K562 (cell line): Measurements from ENCODE around the gene YPEL5. TPM values are rescaled to one million over a fixed set of nuclear protein-coding genes. Genes with fewer than 3 reads are reported as not detected.

ENCODE experiments used
- ASH1L ChIP-seq: fragments of 450-650 bp; IDR thresholded peaks from 2 replicates; pipeline ENCODE4 v1.6.1; 2018; ENCODE audit warnings: borderline replicate concordance, mild to moderate bottlenecking, low read depth; ENCODE audit not compliant: partially characterized antibody
- BRCA1 ChIP-seq, 2 experiments: fragments of 450-650 bp in 1 of 2; sonication (generic) in 1 of 2; formaldehyde crosslinking in 1 of 2; IDR thresholded peaks; 2 replicates each; pipeline versions ENCODE4 v1.5.0 to v1.6.1; 2017 to 2020; ENCODE audit warnings: mild to moderate bottlenecking in 1 of 2, missing genetic modification reagents in 1 of 2
- CEBPG ChIP-seq, 3 experiments: fragments of 200-800 bp in 1 of 3; sonication (Bioruptor generic) in 1 of 3; sonication (generic) in 1 of 3; formaldehyde crosslinking in 1 of 3; IDR thresholded peaks in 2 of 3; conservative IDR thresholded peaks in 1 of 3; 2 replicates each; pipeline versions ENCODE4 v1.6.1 to v1.8.0; 2016 to 2022; ENCODE audit warnings: missing compliant biosample characterization in 2 of 3, missing genetic modification characterization in 2 of 3, mild to moderate bottlenecking in 1 of 3, missing genetic modification reagents in 1 of 3
- ETV5 ChIP-seq: sonication (generic); formaldehyde crosslinking; IDR thresholded peaks from 2 replicates; pipeline ENCODE4 v1.4.0; 2020; ENCODE audit warnings: low read depth, mild to moderate bottlenecking, missing genetic modification reagents
- FOXJ2 ChIP-seq: fragments of 200-800 bp; sonication (Bioruptor generic); IDR thresholded peaks from 2 replicates; pipeline ENCODE4 v1.6.1; 2016; ENCODE audit warnings: missing genetic modification characterization, missing compliant biosample characterization
- GABPA ChIP-seq: fragments of 200-800 bp; sonication (Bioruptor generic); conservative IDR thresholded peaks from 2 replicates; pipeline ENCODE4 v1.6.1; 2016; ENCODE audit warnings: low read depth, missing genetic modification characterization, missing compliant biosample characterization
- MBD2 ChIP-seq: sonication (generic); IDR thresholded peaks from 2 replicates; pipeline ENCODE4 v1.6.1; 2016; ENCODE audit warnings: low read depth, borderline replicate concordance
- TOE1 ChIP-seq, 2 experiments: fragments of 450-650 bp in 1 of 2; sonication (generic) in 1 of 2; formaldehyde crosslinking in 1 of 2; IDR thresholded peaks; 2 replicates each; pipeline versions ENCODE4 v1.7.1 to v1.8.0; 2016 to 2022; ENCODE audit warnings: borderline replicate concordance in 2 of 2, mild to moderate bottlenecking in 2 of 2, antibody characterized with exemption in 1 of 2, inconsistent platforms in 1 of 2, low read depth in 1 of 2, missing genetic modification reagents in 1 of 2, moderate library complexity in 1 of 2
- ZBTB5 ChIP-seq: fragments of 450-650 bp; IDR thresholded peaks from 2 replicates; pipeline ENCODE4 v1.6.1; 2017; ENCODE audit warnings: antibody characterized with exemption
- ZBTB8A ChIP-seq: fragments of 450-650 bp; IDR thresholded peaks from 2 replicates; pipeline ENCODE4 v1.6.1; 2018; ENCODE audit warnings: mild to moderate bottlenecking, moderate library complexity; ENCODE audit not compliant: partially characterized antibody
- ZBTB9 ChIP-seq: fragments of 450-650 bp; formaldehyde crosslinking; IDR thresholded peaks from 2 replicates; pipeline ENCODE4 v1.4.0; 2020; ENCODE audit warnings: mild to moderate bottlenecking, moderate library complexity
- ZC3H11A ChIP-seq: IDR thresholded peaks from 2 replicates; pipeline ENCODE4 v1.6.1; 2012; ENCODE audit warnings: low read depth, low read length, improper control_type of control experiment
- ZNF184 ChIP-seq: sonication (generic); formaldehyde crosslinking; IDR thresholded peaks from 2 replicates; pipeline ENCODE4 v1.5.0; 2020; ENCODE audit warnings: missing genetic modification reagents
- ZNF407 ChIP-seq: fragments of 450-650 bp; IDR thresholded peaks from 2 replicates; pipeline ENCODE4 v1.6.1; 2016; ENCODE audit warnings: low read depth
- polyA plus RNA-seq, 8 experiments: library from polyadenylated mRNA; depleted of rRNA in 4 of 8; stranded (reverse) in 5 of 8; unstranded in 3 of 8; fragments of >200 nt; fragmentation: Nextera tagmentation in 2 of 8; fragmentation: Illumina TruSeq in 1 of 8; extraction: Ambion mirVana in 2 of 8; extraction: Trizol in 1 of 8; gene quantifications; 2 replicates each; pipeline versions ENCODE4 v1.2.1 to v1.2.3, GENCODE V29; 2011 to 2014; ENCODE audit warnings: inconsistent platforms in 1 of 8, missing spikeins in 1 of 8
- total RNA-seq, 7 experiments: library from RNA; depleted of rRNA in 6 of 7; stranded (reverse); fragments of >200 nt in 6 of 7; fragmentation: Illumina TruSeq in 2 of 7; extraction: Trizol in 2 of 7; gene quantifications; 2 replicates each; pipeline versions ENCODE4 v1.2.1 to v1.2.3, GENCODE V29; 2011 to 2021; ENCODE audit warnings: low replicate concordance in 1 of 7

YPEL5 gene
- total and polyA plus RNA-seq, 9 of the 15 experiments (the other 6 are each of a cell fraction or from before 2014, with no cell fraction given) = 5.4 to 34.4 (median 12.3) TPM

- no peak for TF ChIP-seq ZNF407
- TF ChIP-seq ZBTB5 = no peak
- TF ChIP-seq ASH1L = peak; percentile 53
- no peak for TF ChIP-seq ETV5 (CRISPR knock-in tag)
- TF ChIP-seq ZBTB9 (CRISPR knock-in tag) = no peak
- TF ChIP-seq ZNF184 (CRISPR knock-in tag) = no peak
- peak; percentile 79 for TF ChIP-seq TOE1 (IDR thresholded peaks at IDR 0.05; ENCODE audit: borderline replicate concordance)
- no peak for TF ChIP-seq TOE1 (CRISPR knock-in tag; IDR thresholded peaks at IDR 0.05; ENCODE audit: borderline replicate concordance, low read depth)
- no peak for TF ChIP-seq GABPA
- TF ChIP-seq ZC3H11A = no peak
- no peak for TF ChIP-seq ZBTB8A
- TF ChIP-seq BRCA1 (IDR thresholded peaks at IDR 0.05) = no peak
- no peak for TF ChIP-seq BRCA1 (CRISPR knock-in tag; IDR thresholded peaks at IDR 0.05)
- TF ChIP-seq CEBPG (CRISPR knock-in tag; IDR thresholded peaks at IDR 0.05) = peak; percentile 71
- no peak; a peak in 1 of 4 replicates for TF ChIP-seq CEBPG (tag; conservative IDR thresholded peaks at IDR 0.05 in 1 of 2, IDR thresholded peaks at IDR 0.05 in 1 of 2)
- peak; percentile 80 for TF ChIP-seq MBD2
- TF ChIP-seq FOXJ2 (tag) = peak; percentile 82
These were observed at the start of gene YPEL5 (continued) for GRCh38 chr2:30146337-30147195.
